NCI-H524 treated with DMSO at 0.1 percent for 48 hours (cell line): Measurements from ENCODE around the gene ACSL4.
"Not testable (repeated sequence)": the region's sequence is repeated elsewhere in the genome, so short reads cannot be mapped to it uniquely, and the experiment has no call there.

Experiments used
- DNase-seq: peaks from one replicate; lab custom pipeline; 2025; lab: John Stamatoyannopoulos, UW

ACSL4 gene

DNA sequence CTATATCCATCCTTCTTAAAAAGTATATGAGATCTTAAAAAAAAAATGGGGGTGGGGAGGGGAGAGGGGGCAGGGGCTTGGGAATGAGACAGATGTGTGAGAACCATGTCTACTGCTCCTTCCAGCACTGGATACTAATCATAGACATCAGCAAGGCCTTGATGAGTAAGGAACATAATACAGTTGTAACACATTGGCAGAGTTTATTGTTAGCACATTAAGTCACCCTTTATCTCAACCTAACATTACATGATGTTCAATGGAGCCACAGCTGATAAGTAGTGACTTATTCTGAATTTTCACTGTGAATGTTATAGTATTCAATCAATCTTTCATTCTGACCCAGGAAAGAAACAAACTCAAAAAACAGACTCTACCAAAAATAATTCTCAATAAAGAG lies 60.8 kb downstream of the ACSL4 start:
- DNase-seq = no peak

GRCh38 chrX:109671170-109671569 lies 61.9 kb downstream of the ACSL4 start:
- DNase-seq = not testable (repeated sequence)

DNA sequence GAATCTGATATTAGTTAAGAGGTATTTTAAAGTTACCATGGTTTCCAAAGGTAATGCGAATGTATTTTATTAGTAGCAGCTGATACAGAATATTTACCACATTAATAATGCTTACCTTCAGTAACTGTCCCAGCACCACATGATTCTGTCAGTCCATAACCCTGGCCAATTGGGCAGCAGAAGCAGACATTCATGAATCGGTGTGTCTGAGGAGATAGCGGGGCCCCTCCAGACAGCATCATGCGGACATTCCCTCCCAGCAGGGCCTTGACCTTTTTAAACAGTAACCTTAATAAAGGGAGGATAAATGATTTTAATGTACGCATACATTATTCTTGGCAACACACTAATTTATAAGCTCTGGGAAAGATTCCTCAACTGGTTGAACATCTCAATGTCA lies 65.1 kb downstream of the ACSL4 start:
- DNase-seq = no peak

DNA sequence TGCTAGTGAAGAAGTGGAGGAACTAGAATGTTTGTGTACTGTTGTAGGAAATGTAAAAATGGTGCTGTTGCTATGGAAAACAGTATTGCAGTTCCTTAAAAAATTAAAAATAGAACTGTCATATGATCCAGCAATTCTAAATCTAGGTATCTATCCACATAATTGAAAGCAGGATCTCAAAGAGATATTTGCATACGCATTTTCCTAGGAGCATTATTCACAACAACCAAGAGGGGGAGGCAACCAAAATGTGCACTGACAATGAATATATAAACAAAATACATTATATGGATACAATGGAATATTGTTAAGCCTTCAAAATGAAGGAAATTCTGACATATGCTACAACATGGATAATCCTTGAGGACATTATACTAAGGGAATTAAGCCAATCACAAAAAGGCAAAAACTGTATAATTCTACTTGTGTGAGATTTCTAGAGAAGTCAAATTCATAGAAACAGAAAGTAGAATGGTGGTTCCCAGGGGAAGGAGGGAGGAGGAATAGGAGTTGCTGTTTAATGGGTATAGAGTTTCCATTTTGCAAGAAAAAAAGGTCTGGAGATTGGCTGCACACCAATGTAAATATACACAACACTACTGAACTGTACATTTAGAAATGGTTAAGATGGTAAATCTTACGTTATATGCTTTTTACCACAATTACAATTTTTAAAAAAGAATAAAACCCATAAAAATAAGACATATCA lies 72.5 kb downstream of the ACSL4 start:
- DNase-seq = no peak

DNA sequence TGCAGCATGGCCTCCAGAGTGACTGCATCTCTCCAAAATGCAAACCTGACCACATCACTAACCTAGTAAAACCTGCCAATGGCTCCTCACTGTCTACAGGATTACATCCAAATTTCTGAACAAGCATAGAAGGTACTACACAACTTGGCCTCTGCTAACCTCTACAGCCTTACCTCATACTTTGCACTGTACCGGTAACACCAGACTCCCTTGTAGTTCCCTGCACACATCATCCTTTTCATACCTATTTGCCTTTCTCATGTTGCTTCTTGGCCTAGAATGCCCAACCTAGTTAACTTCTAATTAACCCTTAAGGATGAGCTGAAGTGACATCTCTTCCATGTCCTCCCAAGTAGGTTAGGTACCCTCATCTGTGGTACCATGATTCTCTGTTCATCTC lies 74.7 kb downstream of the ACSL4 start:
- DNase-seq = no peak

DNA sequence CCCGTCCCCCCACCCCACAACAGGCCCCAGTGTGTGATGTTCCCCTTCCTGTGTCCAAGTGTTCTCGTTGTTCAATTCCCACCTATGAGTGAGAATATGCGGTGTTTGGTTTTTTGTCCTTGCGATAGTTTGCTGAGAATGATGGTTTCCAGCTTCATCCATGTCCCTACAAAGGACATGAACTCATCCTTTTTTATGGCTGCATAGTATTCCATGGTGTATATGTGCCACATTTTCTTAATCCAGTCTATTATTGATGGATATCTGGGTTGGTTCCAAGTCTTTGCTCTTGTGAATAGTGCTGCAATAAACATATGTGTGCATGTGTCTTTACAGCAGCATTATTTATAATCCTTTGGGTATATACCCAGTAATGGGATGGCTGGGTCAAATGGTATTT lies 75.7 kb downstream of the ACSL4 start:
- not testable (repeated sequence) for DNase-seq

GRCh38 chrX:109656774-109657173 lies 76.3 kb downstream of the ACSL4 start:
- DNase-seq = no peak

DNA sequence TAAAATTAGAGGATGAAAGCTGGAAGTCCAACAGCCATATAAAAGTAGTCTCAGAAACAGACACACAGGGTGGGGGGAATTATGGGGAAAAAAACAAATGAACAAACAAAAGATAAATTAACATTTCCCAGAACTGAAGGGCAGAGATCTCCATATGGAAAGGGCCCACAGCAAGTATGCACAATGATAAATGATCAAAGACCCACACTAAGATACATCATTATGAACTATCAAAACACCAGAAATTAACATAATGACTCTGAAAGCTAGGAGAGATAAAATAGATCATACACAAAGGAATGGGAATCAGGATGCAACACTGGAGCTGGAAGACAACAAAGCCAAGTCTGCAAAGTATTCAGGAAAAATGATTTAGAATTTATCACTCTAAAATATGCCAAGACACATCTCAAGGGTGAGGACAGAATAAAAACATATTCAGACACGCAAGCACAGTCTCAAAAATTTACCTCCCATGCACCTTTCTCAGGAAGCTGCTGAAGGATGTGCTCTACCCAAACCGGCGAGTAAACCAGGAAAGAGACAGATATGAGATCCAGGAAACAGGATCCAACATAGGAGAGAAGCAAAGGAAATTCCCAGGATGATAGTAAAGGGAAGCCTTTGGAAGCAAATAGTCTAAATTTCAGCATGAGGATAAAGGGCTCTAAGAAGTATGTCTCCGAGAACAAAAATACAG lies 77.4 kb downstream of the ACSL4 start:
- no peak for DNase-seq

GRCh38 chrX:109654516-109655109 lies 78.4 kb downstream of the ACSL4 start:
- DNase-seq = no peak

- not testable (repeated sequence) for DNase-seq
Observed at GRCh38 chrX:109644671-109645070, 88.4 kb downstream of the ACSL4 start.

- DNase-seq = no peak
Observed at GRCh38 chrX:109643687-109644086, 89.4 kb downstream of the ACSL4 start.

DNA sequence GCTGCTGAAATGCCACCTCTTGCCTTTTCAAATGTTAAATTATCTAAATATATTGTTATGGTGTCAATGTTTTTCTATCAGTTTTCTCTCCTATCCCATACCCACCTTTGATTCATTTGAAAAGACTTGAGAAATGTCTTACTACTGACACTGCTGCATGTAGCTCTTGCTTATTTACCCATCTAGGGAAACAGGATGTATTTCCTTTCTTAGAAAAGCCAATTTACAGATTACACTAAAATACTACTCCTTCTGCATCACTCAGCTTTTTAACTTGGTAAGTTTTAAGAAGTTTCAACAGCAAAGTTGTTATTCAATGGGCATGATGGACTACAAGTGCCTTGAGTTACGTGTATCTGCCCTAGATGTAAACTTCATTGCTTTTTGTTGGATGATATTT lies 94.9 kb downstream of the ACSL4 start:
- no peak for DNase-seq

DNA sequence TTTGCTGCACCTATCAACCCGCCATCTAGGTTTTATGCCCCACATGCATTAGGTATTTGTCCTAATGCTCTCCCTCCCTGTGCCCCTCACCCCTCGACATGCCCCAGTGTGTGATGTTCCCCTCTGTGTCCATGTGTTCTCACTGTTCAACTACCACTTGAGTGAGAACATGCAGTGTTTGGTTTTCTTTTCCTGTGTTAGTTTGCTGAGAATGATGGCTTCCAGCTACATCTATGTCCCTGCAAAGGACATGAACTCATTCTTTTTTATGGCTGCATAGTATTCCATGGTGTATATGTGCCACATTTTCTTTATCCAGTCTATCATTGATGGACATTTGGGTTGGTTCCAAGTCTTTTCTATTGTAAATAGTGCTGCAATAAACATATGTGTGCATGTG lies 95.6 kb downstream of the ACSL4 start:
- not testable (repeated sequence) for DNase-seq

GRCh38 chrX:109635146-109635545 lies 97.9 kb downstream of the ACSL4 start:
- no peak for DNase-seq

- DNase-seq = no peak
Observed at GRCh38 chrX:109632906-109633504, 100.1 kb downstream of the ACSL4 start.

DNA sequence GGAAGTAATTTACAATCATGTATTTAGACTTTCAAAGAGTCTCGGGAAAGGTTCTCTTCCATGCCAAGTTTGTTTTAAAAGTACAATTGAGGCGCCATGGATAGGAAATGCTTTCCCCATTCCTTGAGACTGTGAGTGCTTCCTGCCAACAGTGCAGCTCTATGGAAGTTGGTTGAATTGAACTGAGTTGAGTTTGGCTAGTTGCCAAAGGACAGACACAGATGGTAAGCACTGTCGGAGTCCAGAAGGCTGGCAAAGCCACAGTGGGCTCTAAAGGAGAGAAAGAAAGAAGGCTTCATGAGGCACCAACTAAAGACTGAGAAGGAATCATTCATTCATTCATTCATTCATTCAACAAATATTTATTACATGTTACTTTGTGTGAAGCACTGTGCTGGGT lies 103.7 kb downstream of the ACSL4 start:
- DNase-seq = peak; percentile 38

- DNase-seq = no peak
Observed at GRCh38 chrX:109626637-109627036, 106.4 kb downstream of the ACSL4 start.

GRCh38 chrX:109624641-109625616 lies 108.1 kb downstream of the ACSL4 start, which contains the start of gene KCNE5:
Gene KCNE5 (minus strand): TSS chrX:109625172. CDS start chrX:109625020, 152 bp downstream.
- DNase-seq = peak; percentile 34

- no peak for DNase-seq
Observed at GRCh38 chrX:109623997-109624396, 109.1 kb downstream of the ACSL4 start.

- no peak for DNase-seq
Observed at GRCh38 chrX:109622270-109622669, 110.8 kb downstream of the ACSL4 start.

DNA sequence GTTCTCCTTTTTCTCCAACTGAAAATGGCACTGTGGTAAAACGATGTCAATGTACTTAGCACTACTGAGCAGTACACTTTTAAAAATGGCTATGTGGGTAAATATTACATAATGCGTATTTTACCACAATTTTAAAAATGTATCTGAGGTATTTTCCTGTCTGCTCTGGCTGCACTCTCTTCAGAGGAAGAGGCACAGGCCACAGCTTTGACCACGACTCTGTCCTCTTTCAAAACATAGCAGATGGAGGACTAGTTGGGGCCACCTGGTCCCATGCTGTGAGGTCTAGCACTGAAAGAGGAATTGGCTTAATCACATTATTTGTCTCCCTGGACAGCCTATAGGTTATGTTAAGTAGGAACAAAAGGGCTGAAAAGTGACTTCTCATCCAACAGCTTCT lies 113.3 kb downstream of the ACSL4 start:
- DNase-seq = no peak

DNA sequence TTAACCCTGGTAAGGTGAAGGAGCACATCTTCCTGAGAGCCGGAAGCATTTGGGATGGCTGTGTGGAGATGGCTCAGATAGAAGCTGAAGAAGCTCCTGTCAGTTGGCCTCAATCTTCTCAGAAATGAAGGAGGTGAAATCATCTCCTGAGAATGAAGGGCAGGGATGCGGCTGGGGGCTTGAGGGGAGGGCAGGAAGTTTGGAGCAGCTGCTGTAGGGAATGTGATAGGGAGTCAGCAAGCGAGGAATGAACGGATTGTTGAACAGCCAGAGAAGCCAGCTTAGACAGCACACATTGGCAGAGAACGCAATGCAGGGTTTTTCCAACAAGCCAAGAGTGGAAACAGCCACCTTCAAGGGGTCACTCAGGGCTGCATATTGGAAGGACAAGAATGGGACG lies 118.1 kb downstream of the ACSL4 start:
- no peak for DNase-seq
